ENCODE data around the gene WWOX. TPM values are rescaled to one million over a fixed set of nuclear protein-coding genes. Genes with fewer than 3 reads are reported as not detected.

The WWOX gene
- total and polyA plus RNA-seq, 2 experiments from 2014 or later = 22.1 to 123 TPM

GRCh38 chr16:78127130-78127529, 27.7 kb downstream of the WWOX start:
- H3K9me3 ChIP-seq (ENCODE audit: low read depth) = no peaks in the 10 kb centered on the region
- peak in 1 of 2 donors; percentile 43 for DNase-seq (ENCODE audit: low read depth in 1 of 2, low spot score in 1 of 2)
- no peak for TF ChIP-seq CTCF (IDR thresholded peaks at IDR 0.05; ENCODE audit: low read depth, low read length)
- no peaks in the 10 kb centered on the region for H3K36me3 ChIP-seq
- H3K4me1 ChIP-seq (ENCODE audit: low read depth) = no peaks in the 10 kb centered on the region
- H3K27me3 ChIP-seq = no peaks in the 10 kb centered on the region
- no peak overlapping the region for H3K4me3 ChIP-seq
- no peak overlapping the region for H3K27ac ChIP-seq

DNA sequence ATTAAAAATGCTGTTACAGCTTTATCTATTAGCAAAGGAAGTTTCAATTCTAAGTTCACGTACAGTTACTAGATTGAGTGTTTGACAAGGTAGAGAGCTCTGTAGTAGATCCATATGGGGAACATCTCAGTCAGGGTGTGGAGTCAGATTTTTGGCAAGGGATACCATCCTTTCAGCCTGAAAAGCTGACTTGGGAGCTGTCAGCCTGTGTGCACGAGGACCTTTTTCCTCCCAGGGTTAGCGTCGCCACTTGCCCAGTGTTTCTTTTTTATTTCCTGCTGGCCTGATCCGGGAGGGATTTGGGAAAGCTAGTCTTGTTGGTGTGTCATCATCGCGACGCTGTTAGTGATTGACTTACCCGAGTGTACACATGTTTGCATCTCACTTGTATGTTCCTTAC, 29.5 kb downstream of the WWOX start:
- H3K4me1 ChIP-seq (ENCODE audit: low read depth) = no peaks in the 10 kb centered on the region
- H3K27me3 ChIP-seq = no peaks in the 10 kb centered on the region
- H3K36me3 ChIP-seq = no peaks in the 10 kb centered on the region
- H3K27ac ChIP-seq = no peak overlapping the region
- H3K4me3 ChIP-seq = no peak overlapping the region
- TF ChIP-seq CTCF (IDR thresholded peaks at IDR 0.05; ENCODE audit: low read depth, low read length) = no peak
- DNase-seq (ENCODE audit: low read depth in 1 of 2, low spot score in 1 of 2) = peak in 1 of 2 donors; percentile 10
- no peaks in the 10 kb centered on the region for H3K9me3 ChIP-seq (ENCODE audit: low read depth)

DNA sequence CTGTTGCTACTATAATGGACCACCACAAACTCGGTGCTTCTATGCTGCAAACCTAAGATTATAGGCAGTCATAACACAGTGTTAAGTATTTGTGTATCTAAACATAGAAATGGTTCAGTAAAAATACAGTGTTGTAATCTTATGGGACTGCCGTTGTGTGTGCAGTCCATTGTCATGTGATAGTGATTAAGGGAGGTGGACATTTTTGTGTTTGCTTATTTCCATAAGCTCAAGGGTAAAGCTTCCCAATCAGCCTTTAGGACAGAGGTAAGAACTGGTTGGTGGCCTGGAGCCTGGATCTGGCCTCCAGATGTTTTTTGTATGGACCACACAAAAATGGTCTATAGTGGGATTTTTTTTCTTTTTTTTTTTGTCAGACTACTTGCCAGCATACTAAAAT, 29.9 kb downstream of the WWOX start:
- H3K4me3 ChIP-seq = no peak overlapping the region
- DNase-seq (ENCODE audit: low read depth in 1 of 2, low spot score in 1 of 2) = no peak
- H3K36me3 ChIP-seq = no peaks in the 10 kb centered on the region
- no peaks in the 10 kb centered on the region for H3K4me1 ChIP-seq (ENCODE audit: low read depth)
- H3K27ac ChIP-seq = no peak overlapping the region
- no peaks in the 10 kb centered on the region for H3K9me3 ChIP-seq (ENCODE audit: low read depth)
- no peak for TF ChIP-seq CTCF (IDR thresholded peaks at IDR 0.05; ENCODE audit: low read depth, low read length)
- H3K27me3 ChIP-seq = no peaks in the 10 kb centered on the region

DNA sequence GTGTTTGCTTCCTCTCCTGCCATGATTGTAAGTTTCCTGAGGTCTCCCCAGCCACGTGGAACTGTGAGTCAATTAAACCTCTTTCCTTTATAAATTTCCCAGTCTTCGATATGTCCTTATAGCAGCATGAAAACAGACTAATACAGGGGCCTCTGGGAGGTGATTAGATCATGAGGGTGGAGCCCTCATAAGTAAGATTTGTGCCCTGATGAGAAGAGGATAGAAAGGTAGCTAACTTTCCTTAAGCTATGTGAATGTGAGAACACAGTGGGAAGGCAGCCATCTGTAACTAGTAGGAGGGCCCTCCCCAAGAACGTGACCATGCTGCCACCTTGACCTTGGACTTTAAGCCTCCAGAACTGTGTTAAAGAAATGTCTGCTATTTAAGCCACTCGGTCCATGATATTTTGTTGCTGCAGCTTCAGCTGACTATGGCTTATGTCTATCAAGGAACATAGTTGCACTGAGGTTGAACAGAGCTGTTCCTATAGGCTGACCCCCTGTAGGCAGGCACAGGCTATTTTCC, 30.7 kb downstream of the WWOX start:
- no peaks in the 10 kb centered on the region for H3K9me3 ChIP-seq (ENCODE audit: low read depth)
- no peaks in the 10 kb centered on the region for H3K36me3 ChIP-seq
- H3K27ac ChIP-seq = no peak overlapping the region
- no peak overlapping the region for H3K4me3 ChIP-seq
- TF ChIP-seq CTCF (IDR thresholded peaks at IDR 0.05; ENCODE audit: low read depth, low read length) = no peak
- H3K4me1 ChIP-seq (ENCODE audit: low read depth) = no peaks in the 10 kb centered on the region
- H3K27me3 ChIP-seq = no peaks in the 10 kb centered on the region
- no peak for DNase-seq (ENCODE audit: low read depth in 1 of 2, low spot score in 1 of 2)

DNA sequence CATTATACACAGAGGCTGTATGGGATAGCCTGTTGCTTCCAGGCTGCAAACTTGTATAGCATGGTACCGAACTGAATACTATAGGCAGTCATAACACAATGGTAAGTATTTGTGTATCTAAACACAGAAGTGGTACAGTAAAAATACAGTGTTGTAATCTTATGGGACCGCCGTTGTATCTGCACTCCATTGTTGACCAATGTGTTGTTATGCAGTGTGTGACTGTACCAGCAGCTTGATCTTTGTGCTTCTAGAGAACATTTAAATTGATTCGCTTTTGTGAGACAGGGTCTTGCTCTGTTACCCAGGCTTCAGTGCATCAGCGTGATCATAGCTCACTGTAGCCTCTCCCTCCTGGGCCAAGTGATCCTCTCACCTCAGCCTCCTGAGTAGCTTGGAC, 31.5 kb downstream of the WWOX start:
- no peak for DNase-seq (ENCODE audit: low read depth in 1 of 2, low spot score in 1 of 2)
- H3K27me3 ChIP-seq = no peaks in the 10 kb centered on the region
- H3K36me3 ChIP-seq = no peaks in the 10 kb centered on the region
- H3K4me1 ChIP-seq (ENCODE audit: low read depth) = no peaks in the 10 kb centered on the region
- no peaks in the 10 kb centered on the region for H3K9me3 ChIP-seq (ENCODE audit: low read depth)
- no peak overlapping the region for H3K27ac ChIP-seq
- TF ChIP-seq CTCF (IDR thresholded peaks at IDR 0.05; ENCODE audit: low read depth, low read length) = no peak
- H3K4me3 ChIP-seq = no peak overlapping the region

DNA sequence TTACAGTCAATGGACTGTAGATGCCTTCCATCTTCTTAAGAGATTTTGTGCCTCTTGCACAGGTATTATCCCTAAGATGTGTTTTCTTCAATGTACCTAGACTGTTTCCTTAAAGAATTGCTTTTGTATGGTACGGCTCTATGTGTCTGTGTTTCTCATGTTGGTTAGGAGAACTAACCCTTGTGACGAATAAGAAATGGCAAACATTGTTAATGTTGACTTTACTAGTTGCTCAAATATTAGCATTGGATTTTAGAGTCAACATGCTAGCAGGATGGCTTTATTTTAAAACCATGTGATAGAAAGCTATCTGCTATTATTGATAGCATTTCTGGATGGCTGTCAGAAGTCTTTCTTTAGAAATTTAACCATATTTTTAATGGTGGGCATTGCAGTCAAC, 34.5 kb downstream of the WWOX start:
- Histone ChIP-seq H3K4me1 (ENCODE audit: low read depth) (no peaks in the 10 kb centered on the region), H3K36me3 (no peaks in the 10 kb centered on the region), H3K9me3 (ENCODE audit: low read depth) (no peaks in the 10 kb centered on the region), H3K4me3 (no peak overlapping the region), H3K27ac (no peak overlapping the region), H3K27me3 (no peaks in the 10 kb centered on the region)
- DNase-seq (ENCODE audit: low read depth in 1 of 2, low spot score in 1 of 2) = no peak
- TF ChIP-seq CTCF (IDR thresholded peaks at IDR 0.05; ENCODE audit: low read depth, low read length) = no peak
